Astrocyte of the spinal cord (primary cell): Measurements from ENCODE around the gene SLC22A2.

Experiments
- DNase-seq: peaks from one replicate; pipeline ENCODE4 v3.0.0; 2011; ENCODE audit warnings: low read depth, low spot score
- H3K4me3 ChIP-seq: 2 replicates; pipeline ENCODE4 v1.5.1; 2011; ENCODE audit warnings: low read depth, mild to moderate bottlenecking, low read length, moderate library complexity
- in situ Hi-C: cut with HindIII; loops from 2 replicates; pipeline ENCODE4 v1.10.0; 2017; ENCODE audit warnings: low sequenced_read_pairs
- TF ChIP-seq, protein P1 (sequence below): IDR thresholded peaks from 2 replicates; pipeline ENCODE4 v1.5.1; 2012; ENCODE audit warnings: low read depth, mild to moderate bottlenecking, low read length, inconsistent platforms

SLC22A2 gene

DNA sequence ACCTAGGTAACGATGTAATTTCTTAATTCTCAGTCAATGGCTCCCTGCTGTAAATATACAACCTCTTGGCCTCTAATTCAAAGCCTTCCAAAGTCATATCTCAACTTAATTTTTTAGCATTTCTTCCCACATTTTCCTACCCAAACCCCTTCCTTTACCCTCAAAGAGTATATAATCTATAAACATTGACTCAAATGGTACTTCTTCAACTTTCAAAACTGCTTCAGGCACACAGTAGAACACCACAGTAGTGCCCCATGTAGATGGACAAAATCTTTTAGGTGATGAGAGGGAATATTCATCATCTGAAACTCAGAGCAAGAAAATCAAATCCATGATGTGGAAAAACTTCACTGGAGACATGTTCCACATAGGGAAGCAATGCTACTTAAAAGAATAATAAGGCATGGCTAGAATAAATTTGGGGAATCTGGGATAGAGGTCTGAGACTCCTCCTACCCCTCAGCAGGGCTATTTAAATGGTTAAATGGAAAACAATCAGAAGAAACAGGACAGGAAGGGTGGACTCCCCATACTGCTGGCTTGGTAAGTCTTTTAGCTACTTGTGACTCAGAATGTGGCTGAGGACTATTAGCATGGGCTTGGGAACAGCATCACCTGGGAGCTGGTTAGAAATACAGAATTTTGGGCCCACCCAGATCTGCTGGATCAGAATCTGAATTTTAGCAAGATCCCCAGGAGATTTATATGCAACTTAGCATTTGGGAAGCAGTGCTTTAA, 6.4 kb downstream of the SLC22A2 start:
- in situ Hi-C loops: no loop called here
- TF ChIP-seq, protein P1, sequence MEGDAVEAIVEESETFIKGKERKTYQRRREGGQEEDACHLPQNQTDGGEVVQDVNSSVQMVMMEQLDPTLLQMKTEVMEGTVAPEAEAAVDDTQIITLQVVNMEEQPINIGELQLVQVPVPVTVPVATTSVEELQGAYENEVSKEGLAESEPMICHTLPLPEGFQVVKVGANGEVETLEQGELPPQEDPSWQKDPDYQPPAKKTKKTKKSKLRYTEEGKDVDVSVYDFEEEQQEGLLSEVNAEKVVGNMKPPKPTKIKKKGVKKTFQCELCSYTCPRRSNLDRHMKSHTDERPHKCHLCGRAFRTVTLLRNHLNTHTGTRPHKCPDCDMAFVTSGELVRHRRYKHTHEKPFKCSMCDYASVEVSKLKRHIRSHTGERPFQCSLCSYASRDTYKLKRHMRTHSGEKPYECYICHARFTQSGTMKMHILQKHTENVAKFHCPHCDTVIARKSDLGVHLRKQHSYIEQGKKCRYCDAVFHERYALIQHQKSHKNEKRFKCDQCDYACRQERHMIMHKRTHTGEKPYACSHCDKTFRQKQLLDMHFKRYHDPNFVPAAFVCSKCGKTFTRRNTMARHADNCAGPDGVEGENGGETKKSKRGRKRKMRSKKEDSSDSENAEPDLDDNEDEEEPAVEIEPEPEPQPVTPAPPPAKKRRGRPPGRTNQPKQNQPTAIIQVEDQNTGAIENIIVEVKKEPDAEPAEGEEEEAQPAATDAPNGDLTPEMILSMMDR: no peak
- no peak overlapping the region for H3K4me3 ChIP-seq
- no peak for DNase-seq

DNA sequence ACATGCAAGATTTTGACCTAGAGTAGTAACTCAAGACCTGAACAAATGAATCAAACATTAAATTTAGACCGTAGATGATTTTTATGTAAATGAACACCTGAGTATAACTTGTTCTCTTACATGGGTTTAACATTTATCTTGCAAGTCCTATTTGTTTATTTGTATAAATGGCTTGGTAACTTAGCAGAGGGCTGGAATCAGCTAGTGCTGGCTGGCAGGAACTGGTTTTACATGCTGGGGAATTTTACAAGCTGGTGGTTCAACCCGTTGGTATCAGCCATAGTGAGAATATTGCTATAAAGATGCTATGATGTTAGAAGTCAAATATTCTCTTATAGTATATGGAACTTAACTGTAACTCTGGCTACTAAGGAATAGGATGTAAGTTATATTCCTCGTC, 8.9 kb downstream of the SLC22A2 start:
- in situ Hi-C loops: no loop called here
- DNase-seq: no peak
- H3K4me3 ChIP-seq: no peak overlapping the region
- TF ChIP-seq, protein P1: no peak

DNA sequence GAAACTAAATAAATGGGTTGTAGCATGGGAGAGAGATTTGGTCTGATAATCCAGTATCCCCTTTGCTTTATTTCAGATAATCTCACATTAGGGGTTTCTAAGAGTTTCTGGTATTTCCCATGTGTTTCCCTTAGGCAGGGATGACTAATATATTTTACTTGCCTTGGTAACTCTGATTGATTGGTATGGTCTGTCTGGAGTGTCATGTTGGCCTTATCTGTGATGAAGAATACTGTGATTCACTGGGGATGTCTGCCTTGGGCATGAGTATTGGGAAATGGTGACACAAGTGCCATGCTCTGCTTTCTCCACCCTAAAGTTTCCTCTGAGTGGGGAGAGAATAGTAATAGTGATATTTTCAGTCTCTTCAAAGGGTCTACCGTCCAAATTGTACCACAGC, 10.1 kb downstream of the SLC22A2 start:
- TF ChIP-seq, protein P1: no peak
- H3K4me3 ChIP-seq: no peak overlapping the region
- DNase-seq: no peak
- in situ Hi-C loops: no loop called here

DNA sequence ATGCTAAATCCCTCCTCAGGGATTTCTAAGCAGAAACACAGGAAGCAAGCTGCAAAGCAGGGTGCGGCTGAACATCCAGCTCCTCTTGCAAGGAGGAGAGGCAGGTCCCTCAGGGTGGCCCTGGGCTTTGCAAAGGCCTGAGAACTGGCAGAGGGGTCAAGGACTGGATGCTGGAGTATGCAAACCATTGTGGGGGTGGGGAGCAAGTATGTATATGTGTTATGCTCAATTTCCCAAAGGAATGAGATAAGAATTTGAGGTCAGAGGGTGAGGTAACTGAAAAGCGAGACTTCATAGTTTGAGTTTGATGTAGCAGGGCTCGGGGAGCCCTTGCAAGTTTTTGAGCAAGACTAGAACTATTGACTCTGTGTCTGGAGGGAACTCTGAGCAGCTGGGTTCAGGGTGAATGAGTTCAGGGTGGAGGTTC, 11.2 kb downstream of the SLC22A2 start:
- TF ChIP-seq, protein P1: no peak
- H3K4me3 ChIP-seq: no peak overlapping the region
- in situ Hi-C loops: no loop called here
- no peak for DNase-seq

DNA sequence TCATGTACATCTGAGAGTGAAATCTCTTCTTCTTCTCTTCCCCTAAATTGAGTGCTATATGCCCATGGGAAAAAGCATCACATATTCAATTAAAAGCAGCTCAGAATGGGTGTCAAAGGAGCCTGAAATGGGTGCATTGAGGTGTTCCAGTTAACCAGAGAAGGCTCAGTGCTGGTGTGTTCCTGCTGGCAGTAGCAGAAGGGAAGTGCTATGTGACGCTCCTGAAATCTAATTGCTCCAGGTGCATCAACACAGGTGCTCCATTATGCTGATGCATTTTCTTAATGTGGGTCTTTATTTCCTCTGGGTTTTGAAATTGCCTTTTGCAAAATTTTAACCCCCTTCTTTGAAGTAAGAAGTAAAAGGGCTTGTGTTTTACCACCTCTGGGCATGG, 17.9 kb downstream of the SLC22A2 start:
- H3K4me3 ChIP-seq: no peak overlapping the region
- in situ Hi-C loops: no loop called here
- DNase-seq: no peak
- TF ChIP-seq, protein P1: no peak

DNA sequence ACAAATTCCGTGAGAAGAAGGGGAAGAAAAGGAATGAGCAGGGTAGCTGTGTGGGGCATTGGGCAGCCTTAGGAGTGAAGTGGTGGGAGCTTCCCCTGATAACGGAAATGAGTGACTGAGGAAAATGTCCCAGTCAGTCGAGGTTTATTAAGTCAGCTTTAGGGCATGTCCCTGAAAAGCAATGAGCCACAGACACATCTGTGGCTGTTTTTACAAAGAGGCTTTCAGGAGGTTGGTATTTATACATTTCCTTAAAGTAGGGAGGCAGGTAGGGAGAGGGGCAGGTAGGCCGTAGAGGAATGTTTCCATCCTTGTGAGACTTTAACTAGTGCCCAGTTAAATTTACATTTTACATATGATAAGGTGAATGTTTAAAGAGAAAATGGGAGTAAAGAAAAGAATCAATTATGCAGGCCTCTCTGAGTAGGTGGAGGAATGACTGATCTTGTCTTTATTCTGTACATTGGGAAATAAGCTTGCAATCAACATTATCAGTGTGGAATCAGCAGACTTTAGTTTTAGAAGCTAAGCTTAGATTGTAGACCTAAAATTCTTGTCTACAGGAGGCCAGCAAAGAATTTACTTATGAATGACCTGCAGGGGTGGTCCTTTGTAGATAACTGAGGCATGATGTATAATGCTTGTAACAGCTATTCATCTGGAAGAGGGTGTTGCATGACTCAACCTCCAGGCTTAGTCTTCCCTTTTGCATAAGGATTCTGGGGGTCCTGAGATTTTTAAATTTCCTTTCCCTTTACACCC, 18.5 kb downstream of the SLC22A2 start:
- TF ChIP-seq, protein P1: no peak
- H3K4me3 ChIP-seq: no peak overlapping the region
- in situ Hi-C loops: no loop called here
- no peak for DNase-seq
